HG02970 (cell line): ENCODE results near the gene OSBPL5.
"Not testable (repeated sequence)": the region's sequence is repeated elsewhere in the genome, so short reads cannot be mapped to it uniquely, and the experiment has no call there.

Experiments used
- ATAC-seq: cut with Tn5 transposase; IDR thresholded peaks from one replicate; pipeline ENCODE4 v1.9.1; 2021; ENCODE audit warnings: mild to moderate bottlenecking, moderate library complexity, moderate number of reproducible peaks; ENCODE audit not compliant: unreplicated experiment, low FRiP score

OSBPL5 gene

DNA sequence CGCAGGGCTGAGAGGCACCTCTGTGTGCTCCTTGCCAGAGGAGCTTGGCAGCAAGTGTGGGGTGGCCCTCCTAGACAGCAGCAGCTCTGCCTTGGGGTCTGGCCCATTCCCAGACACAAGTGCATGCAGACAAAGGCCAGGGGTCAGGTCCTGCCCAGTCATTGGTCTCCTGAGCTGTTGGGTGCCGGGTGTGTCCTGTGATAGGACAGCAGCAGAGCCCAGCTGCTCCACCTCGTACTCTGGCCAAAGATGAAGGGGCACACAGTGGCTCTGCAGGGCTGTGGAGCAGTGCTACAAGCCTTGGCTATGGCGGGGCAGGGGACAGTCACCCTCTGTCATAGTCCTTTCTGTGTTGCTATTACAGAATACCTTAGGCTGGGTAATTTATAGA, 17.3 kb upstream of the OSBPL5 start:
- ATAC-seq, result no peak

DNA sequence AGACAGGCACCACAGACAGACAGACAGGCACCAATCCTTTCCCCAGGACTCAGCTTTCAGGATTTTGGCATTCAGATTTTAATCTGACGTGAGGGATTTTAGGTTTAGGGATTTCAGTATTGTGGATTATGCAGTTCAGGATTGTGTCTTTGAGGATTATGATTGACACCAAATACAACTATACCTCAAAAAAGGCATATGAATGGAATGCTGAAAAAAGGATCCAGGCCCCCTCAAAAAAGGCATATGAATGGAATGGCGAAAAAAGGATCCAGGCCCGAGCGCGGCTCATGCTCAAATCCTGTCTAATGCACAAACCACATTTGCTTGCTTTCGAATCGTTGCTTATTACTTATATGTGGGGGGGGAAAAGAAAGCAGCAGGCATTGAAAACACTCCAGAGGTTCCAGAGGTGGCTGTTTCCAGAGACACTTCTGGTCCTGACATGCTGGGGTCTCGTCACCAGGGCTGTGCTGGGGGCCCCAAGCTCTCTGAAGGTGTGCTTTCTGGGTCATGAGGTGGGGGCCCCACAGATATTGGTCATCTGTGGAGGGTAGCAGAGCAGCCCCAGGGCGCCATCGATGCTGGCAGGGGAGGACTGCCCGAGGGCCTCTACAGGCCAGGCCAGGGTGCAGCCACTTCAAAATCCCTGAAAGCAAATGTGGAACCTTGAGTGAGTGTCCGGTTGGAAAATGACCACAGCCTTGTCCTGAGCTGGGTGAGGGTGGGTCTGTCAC, 16.8 kb upstream of the OSBPL5 start:
- no peak for ATAC-seq

DNA sequence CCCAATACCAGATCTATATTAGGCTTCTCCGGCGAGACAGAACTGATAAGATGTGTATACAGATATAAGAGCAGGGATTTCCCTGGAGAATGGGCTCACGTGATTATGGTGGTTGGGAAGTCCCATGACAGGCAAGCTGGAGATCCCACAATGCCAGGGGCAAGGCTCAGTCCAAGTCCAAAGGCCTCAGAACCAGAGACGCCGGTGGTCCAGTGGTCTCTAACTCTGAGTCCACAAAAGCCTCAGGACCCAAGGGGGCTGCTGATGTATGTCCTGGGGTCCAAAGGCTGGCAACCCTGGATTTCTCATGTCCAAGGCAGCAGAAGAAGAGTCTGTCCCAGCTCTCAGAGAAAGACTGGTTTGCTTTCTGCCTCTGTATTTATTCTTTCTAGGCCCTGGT, 15.8 kb upstream of the OSBPL5 start:
- ATAC-seq, result no peak

DNA sequence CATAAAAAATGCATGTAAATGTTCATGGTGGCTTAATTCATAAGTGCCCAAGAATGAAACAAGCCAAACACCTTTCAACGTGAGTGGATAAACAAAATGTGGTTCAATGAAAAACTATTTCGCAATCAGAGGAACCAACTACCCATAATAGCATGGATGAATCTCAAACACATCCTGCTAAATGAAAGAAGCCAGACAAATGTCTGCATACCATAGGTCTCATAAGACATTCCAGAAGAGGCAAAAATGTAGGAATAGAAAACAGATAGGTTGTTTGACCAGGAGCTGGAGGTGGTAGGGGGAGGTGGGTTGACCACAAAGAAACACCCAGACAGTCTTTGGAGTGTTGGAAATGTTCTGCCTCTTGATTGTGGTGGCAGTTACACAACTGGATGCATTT, 13.2 kb upstream of the OSBPL5 start:
- no peak for ATAC-seq

DNA sequence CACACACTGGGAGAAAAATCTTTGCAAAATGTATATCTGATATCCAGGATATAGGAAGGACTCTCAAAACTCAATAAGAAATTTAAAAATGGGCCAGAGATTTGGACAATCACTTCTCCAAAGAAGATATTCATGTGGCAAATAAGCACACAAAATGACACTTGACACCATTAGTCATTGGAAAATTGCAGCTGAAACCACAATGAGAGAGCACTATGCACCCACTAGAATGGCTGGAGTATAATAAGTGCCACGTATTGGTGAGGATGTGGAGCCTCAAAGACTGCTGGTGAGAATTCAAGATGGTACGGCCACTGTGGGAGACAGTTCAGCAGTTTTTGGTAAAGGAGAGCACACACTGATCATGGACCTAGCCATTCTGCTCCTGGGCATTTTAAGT, 12.8 kb upstream of the OSBPL5 start:
- ATAC-seq, result no peak

DNA sequence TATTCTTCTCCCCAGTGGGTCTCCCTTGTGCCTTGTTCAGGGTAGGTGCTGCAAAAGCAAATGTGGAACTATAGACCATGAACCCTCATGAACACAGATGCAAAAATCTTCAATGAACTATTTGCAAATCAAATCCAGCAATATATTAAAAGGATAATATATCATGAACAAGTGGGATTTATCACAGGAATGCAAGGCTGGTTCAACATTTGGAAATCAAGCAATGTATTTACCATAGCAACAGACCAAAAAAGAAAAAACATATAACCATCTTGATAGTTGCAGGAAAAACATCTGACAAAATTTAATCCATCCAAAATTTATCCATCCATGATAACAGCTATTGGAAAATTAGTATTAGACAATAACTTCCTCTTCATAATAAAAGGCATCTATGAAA, 11.4 kb upstream of the OSBPL5 start:
- ATAC-seq, result no peak

DNA sequence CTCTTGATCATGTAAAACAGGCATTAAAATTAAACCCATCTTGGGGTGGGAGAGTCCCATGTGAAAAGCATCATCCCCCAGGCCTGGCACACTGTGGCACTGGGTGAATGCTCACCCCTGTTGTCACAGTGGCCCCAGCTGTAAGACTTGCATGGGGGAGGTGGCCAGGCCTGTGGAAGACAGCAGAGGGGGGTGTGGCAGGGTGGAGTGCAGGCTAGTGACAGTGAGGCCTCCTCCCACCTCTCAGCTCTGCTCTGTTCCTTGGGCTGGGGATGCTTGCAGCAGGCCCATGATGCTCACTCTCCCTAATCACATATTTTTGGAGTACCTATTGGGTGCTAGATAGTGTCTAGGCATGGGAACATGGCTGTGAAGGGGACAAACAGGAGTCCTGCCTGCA, 10.1 kb upstream of the OSBPL5 start:
- no peak for ATAC-seq

DNA sequence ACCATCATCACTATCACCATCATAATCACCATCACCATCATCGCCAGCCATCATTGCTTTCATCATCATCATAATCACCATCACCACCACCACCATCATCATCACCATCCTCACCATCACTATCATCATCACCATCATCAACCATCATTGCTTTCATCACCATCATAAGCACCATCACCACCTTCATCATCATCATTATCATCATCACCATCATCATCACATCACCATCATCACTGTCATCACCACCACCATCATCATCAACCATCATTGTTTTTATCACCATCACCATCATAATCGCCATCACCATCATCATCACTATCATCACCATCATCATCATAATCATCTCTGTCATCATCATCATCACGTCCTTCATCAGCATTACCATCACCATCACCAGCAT, 9.3 kb upstream of the OSBPL5 start:
- no peak for ATAC-seq

DNA sequence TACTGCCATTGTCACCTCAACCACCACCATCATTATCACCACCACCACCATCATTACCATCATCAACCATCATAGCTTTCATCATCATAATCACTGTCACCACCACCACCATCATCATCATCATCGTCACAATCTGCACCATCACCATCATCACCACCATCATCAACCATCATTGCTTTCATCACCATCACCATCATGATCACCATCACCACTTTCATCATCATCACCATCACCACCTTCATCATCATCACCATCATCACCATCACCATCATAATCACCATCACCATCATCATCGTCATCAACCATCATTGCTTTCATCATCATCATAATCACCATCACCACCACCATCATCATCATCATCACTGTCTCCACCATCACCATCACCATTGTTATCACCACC, 8.7 kb upstream of the OSBPL5 start:
- no peak for ATAC-seq

DNA sequence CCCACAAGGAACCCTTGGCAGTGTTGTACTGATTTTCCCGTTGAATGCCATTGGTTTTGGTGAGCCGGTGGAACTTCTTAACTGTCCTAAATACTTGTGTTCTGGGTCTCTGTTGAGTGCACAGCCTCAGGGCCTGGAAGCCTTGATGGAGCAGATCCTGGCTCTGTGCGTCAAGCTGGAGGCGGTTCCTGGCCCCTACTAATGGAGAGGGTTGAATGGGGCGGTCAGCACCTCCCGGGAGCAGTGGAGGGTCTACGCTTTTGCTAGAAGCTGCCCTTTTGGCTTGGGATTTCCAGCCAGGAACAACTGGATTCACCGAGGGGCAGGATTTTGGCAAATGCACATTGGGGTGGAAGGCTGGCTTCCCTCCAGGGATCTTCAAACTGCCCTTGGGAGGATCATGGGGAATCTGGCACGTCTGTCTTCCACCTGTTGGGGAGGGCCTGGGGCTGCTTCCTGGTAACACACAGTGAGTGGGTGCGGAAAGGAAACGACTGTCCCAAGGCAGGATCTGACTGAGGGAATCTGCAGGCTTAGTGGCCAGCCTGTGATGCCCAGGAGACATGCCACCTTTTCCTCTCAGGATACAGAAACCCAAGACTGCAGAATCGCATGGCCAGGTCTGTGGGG, 6.9 kb upstream of the OSBPL5 start:
- no peak for ATAC-seq

DNA sequence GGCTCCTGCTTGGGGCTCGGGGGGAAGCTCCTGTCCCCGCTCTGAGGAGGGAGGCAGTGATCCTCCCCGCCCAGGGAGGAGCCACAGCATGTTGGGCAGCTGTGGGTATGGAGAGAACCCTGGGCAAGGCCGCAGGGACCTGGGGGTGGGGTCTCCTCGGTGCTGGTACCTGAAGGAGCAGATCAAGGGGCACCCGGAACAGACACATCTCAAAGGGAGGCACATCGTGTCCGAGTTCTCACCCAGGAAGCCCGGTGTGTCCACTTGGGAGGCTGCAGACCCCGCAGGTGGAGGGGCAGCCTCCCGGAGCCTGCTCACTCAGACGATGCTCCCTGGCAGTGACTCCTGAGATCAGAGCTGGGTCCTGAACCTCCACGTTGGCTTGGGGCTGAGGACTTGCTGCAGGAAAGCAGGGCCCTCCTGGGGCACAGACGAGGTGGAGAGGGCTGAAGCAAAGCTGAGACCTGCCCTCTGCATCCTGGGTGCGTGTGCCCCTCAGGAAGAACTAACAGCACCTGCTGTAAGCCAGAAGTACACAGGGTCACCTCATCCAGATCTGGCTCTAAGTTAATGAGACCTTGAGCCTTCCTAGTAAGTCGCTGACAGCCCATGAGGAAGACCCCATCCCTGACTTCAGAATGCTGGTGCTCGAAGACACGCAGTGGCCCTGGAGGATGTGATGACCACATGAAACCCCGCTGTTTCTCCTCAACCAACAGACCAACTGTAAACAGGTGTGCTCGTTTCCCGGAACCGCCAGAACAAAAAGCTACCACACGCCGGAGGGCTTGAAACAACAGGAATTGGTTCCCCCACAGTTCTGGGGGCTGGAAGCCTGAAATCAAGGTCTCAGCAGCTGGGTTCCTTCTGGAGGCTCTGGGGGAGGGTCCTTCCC, 5.9 kb upstream of the OSBPL5 start:
- ATAC-seq, result no peak

DNA sequence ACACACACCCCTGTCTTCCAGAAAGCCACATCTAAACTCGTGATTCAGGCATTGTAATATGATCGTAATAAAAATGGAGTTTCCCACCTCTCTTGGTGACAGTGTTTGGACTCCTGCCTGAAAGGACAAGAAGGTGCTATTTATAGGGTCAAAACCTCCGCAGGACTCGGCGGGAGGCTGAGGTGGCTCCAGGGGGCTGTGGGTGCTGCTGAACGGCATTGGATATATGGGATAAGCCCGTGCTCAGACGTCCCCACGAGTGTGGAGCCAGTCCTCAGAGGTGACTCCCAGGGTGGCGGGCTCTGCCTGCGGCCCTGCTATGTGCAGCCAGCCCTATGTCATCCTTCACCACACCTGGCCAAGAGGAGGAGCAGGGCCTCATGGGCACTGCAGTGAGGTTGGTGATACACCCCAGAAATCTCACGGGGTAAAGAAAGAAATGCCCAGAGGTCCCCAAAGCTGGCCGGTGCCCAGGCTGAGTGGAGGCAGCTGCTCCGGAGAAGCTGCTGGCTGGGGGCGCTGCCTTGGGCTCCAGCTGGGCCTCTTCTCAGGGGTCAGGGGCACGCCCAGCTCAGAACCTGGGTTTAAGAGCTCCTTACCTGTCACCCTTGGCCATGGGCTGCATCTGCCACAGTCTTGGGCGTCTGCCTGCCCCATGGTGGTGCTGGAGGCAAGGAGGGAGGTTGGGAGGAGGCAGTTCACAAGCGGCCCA, 5.1 kb upstream of the OSBPL5 start:
- ATAC-seq, result no peak

DNA sequence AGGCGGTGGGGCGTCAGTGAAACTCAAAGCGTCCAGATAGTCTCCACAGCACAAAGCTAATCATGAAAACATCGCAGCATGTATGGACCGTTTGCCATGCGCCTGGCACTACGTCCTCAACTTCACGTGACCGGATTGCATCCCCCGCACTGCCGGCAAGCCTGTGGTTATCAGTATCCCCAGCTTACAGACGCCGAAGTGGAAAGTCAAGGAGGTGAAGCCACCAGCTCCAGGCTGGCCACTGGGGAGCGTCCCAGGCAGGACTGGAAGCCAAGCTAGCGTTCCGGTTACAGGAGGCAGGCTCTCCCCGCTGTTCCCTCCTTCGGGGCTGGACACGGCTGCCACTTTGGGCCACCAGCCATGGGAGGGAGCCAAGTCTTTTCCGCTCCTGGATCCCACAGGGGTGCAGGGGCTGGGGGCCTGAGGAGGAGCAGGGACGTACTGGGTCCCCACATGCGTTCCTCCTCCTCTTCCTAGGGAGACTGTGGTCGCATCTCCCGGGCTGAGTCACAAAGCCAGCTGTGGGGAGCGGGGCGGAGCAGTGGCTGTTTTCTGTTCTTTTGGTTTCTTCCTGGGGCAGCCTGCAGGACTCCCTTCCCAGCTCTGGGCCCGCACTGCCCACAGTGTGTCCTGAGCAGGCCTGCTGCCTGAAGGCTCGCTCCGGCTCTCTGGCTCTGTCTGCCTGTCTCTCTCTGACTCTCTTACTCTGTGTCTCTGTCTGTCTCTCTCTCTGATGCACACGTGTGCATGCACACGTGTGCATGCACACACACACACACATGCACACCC, 4.3 kb upstream of the OSBPL5 start:
- no peak for ATAC-seq

DNA sequence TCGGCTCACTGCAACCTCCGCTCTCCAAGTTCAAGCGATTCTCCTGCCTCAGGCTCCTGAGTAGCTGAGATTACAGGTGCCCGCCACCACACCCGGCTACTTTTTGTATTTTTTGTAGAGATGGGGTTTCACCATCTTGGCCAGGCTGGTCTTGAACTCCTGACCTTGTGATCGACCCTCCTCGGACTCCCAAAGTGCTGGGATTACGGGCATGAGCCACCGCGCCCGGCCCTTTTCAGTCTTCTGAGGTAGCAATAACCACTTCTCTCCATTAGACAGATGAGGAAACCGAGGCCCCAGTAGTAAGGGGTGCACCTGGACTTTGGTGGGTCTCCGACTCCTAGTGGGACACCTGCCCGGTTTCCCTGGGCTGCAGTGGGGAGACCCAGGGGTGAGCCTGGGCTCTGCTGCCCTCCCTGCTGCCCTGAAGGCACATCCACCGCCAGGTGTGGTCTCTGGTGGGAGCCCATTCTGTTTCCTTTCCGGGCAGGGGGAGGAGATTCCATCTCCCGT, 3.7 kb upstream of the OSBPL5 start:
- not testable (repeated sequence) for ATAC-seq

DNA sequence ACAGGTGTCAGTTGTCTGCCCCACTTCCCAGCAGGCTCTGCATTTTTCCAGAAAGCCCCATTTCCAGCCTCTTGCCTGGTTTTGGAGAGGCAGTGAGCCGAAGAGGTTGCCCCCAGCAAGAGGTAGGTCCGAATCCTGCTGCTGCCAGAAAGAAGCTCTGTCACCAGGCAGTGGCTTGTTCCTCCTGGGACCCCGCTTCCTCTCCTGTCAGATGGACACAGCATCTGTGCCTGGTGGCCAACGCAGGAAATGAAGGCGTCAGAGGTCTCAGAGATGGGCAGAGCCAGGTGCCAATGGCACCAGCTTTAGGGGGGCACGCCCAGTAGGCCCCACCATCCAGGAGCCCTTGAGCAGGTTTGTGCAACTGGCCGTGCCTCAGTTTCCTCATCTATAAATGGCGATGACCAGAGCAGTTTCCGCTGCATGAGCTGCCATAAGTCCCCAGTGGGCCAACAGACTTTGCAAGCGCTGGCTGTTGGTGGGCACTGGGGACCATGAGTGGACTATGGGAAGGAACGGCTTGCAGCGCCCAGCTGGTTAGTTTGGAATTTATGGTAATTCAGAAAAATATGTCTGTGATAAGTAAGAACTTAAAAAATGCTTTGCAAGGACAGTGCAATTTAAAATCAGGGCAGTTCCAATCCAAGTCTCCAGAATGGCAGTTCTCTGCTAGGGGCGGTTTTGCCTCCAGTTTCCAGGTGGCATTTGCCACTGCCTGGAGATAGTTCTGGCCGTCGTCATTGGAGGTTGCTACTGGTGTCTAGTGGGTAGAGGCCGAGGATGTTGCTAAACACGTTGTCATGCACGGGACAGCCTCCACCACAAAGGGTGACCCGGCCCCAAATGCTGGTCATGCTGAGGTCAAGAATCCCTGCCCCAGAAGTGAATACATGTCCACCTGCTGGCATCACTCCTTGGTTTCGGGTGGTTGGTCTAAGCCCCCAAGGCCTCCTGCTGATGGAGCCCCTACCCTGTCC, 2.3 kb upstream of the OSBPL5 start:
- no peak for ATAC-seq

DNA sequence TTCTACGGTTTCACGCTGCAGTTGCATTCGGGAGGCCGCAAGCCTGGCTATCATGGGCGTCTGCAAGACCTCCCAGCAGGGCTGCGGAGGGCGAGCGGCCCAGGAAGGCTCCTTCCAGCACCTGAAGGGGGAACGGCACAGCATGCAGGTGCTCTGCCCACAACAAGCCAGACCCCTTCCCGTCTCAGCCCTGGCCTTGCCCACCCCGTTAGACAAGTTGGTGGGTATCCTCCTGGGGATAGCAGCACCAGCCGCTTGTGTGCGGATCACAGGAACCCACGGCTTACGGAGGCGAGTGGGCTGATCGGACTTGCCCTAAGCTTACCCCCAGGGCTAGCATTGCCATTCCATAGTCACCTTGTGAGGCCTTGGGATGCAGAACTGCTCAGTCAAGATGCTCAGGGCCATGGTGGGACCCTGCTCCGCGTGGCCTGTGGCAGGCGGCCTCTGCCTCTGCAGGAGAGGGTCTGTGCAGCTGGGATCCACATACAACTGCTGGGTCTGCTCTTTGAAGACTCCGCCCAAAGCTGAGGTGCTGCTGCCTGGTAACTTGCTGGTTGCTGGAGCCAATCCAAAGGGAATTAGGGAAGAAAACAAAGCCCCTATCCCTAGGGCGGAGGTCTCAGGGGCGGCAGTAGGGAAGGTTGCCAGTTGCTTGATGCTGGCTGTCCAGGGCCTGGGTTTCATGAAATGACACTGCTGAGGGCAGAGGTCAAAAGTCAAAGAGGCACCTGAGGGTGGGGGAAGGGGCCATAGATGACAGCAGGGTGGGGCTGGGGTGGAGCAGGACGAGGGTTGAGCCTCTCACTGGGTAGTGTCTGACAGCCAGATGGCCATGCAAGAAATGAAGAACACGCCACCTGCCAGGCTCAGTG, 1.4 kb upstream of the OSBPL5 start:
- no peak for ATAC-seq

DNA sequence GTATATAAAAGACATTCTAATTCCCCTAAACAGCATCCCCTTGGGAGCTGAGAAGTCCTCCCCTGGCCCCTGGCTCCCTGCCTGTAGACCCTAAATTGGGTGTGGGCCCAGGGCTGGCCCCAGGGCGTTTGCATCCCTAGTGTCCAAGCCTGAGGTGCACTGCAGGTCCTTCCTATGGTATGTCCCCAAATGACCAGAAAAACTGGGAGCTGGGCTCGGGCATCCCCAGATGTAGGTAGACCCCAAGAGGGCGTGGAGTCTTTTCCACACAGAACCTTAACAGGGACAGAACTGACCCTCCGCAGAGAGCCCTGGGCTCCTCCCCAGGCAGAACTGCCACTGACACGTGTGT, 782 bp upstream of the OSBPL5 start:
- ATAC-seq, result no peak
